Transverse colon (tissue), 4 donors: ENCODE results near the gene ITGB1. TPM values are rescaled to one million over a fixed set of nuclear protein-coding genes. Genes with fewer than 3 reads are reported as not detected.

ENCODE experiments used
- DNase-seq: peaks from one replicate; pipeline ENCODE4 v3.0.0-alpha.2; 2019
- H3K27ac ChIP-seq, 4 donors: fragments of 200-600 bp; sonication (generic); 2 replicates each; pipeline ENCODE4 v1.5.1; 2016 to 2018; ENCODE audit warnings: inconsistent platforms in 4 of 4
- H3K27me3 ChIP-seq: fragments of 200-600 bp; sonication (generic); 2 replicates; pipeline ENCODE4 v1.5.1; 2017; ENCODE audit warnings: inconsistent platforms
- H3K36me3 ChIP-seq, 4 donors: fragments of 200-600 bp; sonication (generic); 2 replicates each; pipeline ENCODE4 v1.5.1; 2017 to 2019; ENCODE audit warnings: inconsistent platforms in 4 of 4
- H3K4me1 ChIP-seq, 4 donors: fragments of 200-600 bp; sonication (generic); 2 replicates each; pipeline ENCODE4 v1.5.1; 2017 to 2020; ENCODE audit warnings: inconsistent platforms in 4 of 4
- H3K4me3 ChIP-seq, 4 donors: fragments of 200-600 bp; sonication (generic); 1 replicate in 1 of 4; 2 replicates in 3 of 4; pipeline versions ENCODE4 v1.5.1 to v1.6.1; 2017 to 2019; ENCODE audit warnings: inconsistent platforms in 4 of 4
- H3K9me3 ChIP-seq, 2 donors: fragments of 200-600 bp; sonication (generic); 2 replicates each; pipeline ENCODE4 v1.5.1; 2017 to 2019; ENCODE audit warnings: inconsistent platforms in 2 of 2
- EP300 ChIP-seq: sonication (generic); formaldehyde crosslinking; IDR thresholded peaks from one replicate; pipeline ENCODE4 v1.6.1; 2017; ENCODE audit warnings: antibody characterized with exemption, low read depth
- POLR2A ChIP-seq: fragments of 450-650 bp; IDR thresholded peaks from one replicate; pipeline ENCODE4 v1.6.1; 2016; ENCODE audit warnings: antibody characterized with exemption, mild to moderate bottlenecking, moderate library complexity
- POLR2AphosphoS5 ChIP-seq, 3 donors: sonication (generic); formaldehyde crosslinking; IDR thresholded peaks; one replicate each; pipeline ENCODE4 v1.6.1; 2016; ENCODE audit warnings: antibody characterized with exemption in 3 of 3
- WGBS, 2 donors: methylation state at CpG; one replicate each; pipeline ENCODE4 v1.1.5; 2018; ENCODE audit warnings: low coverage in 1 of 2; 5-methylcytosine and 5-hydroxymethylcytosine counted together
- in situ Hi-C, 4 donors: fragments of 200-750 bp; cut with MboI; loops; one replicate each; pipeline versions ENCODE4 v1.15.0 to v1.15.1; 2017; ENCODE audit warnings: low sequenced_read_pairs in 3 of 4, low pct_ligation_motif_present in 1 of 4, low pct_unique_long_range_greater_than_20kb in 1 of 4
- intact Hi-C: fragments of 100-400 bp; cut with DNase I; formaldehyde crosslinking; loops from one replicate; pipeline ENCODE4 v1.15.1; 2023; ENCODE audit warnings: low total_unique reads
- total RNA-seq, 4 donors: library from RNA; depleted of rRNA; stranded (reverse); fragments of >200 nt; gene quantifications; one replicate each; pipeline ENCODE4 v1.1.0, GENCODE V29; 2016
- TF ChIP-seq, protein P1 (sequence below), 5 experiments: fragments of 200-600 bp in 3 of 5; fragments of 450-650 bp in 2 of 5; sonication (generic) in 3 of 5; IDR thresholded peaks; 1 replicate in 2 of 5; 2 replicates in 3 of 5; pipeline ENCODE4 v1.5.1; 2016 to 2017; ENCODE audit warnings: antibody characterized with exemption in 5 of 5, inconsistent platforms in 3 of 5, mild to moderate bottlenecking in 2 of 5, moderate library complexity in 1 of 5

The ITGB1 gene
- total RNA-seq, 4 donors from 2014 or later = 135 to 362 (median 252) TPM

DNA sequence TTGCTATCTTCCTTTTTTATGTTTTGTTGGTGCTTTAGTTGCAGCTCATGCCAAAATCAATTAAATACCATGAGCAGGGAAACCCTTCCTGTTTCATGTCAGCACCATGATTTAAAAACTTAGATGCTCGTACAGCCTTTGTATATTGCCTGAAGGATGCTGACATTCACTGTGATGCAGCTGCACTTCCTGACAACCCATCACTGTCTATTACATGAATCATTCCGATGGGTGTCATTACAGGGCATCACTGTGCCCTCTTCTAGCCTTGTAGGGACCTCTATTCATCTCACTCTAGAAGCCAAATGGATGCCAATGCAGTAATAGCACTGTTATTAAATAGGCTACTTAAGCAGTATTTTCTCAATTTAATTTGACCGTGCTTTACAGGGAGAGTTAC lies 18.3 kb upstream of the ITGB1 start:
- WGBS, 2 donors = 81 to 84% methylated on average over 2 to 3 of the region's 3 CpGs
- H3K4me3 ChIP-seq = no peak overlapping the region
- TF ChIP-seq POLR2A (no peak), EP300 (no peak), POLR2AphosphoS5 (IDR thresholded peaks at IDR 0.05) (no peak)
- TF ChIP-seq, protein P1, sequence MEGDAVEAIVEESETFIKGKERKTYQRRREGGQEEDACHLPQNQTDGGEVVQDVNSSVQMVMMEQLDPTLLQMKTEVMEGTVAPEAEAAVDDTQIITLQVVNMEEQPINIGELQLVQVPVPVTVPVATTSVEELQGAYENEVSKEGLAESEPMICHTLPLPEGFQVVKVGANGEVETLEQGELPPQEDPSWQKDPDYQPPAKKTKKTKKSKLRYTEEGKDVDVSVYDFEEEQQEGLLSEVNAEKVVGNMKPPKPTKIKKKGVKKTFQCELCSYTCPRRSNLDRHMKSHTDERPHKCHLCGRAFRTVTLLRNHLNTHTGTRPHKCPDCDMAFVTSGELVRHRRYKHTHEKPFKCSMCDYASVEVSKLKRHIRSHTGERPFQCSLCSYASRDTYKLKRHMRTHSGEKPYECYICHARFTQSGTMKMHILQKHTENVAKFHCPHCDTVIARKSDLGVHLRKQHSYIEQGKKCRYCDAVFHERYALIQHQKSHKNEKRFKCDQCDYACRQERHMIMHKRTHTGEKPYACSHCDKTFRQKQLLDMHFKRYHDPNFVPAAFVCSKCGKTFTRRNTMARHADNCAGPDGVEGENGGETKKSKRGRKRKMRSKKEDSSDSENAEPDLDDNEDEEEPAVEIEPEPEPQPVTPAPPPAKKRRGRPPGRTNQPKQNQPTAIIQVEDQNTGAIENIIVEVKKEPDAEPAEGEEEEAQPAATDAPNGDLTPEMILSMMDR (IDR thresholded peaks at IDR 0.05) = no peak
- DNase-seq = no peak
- H3K27me3 ChIP-seq = no peaks in the 10 kb centered on the region
- no peaks in the 10 kb centered on the region for H3K9me3 ChIP-seq
- no peaks in the 10 kb centered on the region for H3K36me3 ChIP-seq
- H3K4me1 ChIP-seq = peaks cover 4 to 32% (median 26%) of the 10 kb centered on the region in 4 donors
- in situ Hi-C loops = no loop called here
- no peak overlapping the region for H3K27ac ChIP-seq
- intact Hi-C loops = no loop called here

- H3K27ac ChIP-seq = peak overlapping the region; percentile 69 to 84 (median 80)
- DNase-seq = no peak
- H3K4me3 ChIP-seq = no peak overlapping the region
- H3K36me3 ChIP-seq = no peaks in the 10 kb centered on the region
- H3K9me3 ChIP-seq = no peaks in the 10 kb centered on the region
- no peak for TF ChIP-seq POLR2A
- no peak for TF ChIP-seq EP300
- TF ChIP-seq POLR2AphosphoS5 (IDR thresholded peaks at IDR 0.05) = no peak
- TF ChIP-seq, protein P1 (IDR thresholded peaks at IDR 0.05) = no peak
- peaks cover 0 to 35% (median 16%) of the 10 kb centered on the region in 4 donors for H3K4me1 ChIP-seq
- intact Hi-C loops = no loop called here
- no peaks in the 10 kb centered on the region for H3K27me3 ChIP-seq
- in situ Hi-C loops = no loop called here
Observed at GRCh38 chr10:32972929-32973328, 14.9 kb upstream of the ITGB1 start.

- Histone ChIP-seq H3K9me3 (no peaks in the 10 kb centered on the region), H3K27me3 (no peaks in the 10 kb centered on the region), H3K4me1 (peaks cover 0 to 35% (median 16%) of the 10 kb centered on the region in 4 donors), H3K4me3 (peak overlapping the region in 1 of 4 donors; percentile 8), H3K36me3 (no peaks in the 10 kb centered on the region), H3K27ac (peak overlapping the region; percentile 69 to 84 (median 80))
- in situ Hi-C loops = no loop called here
- 48 to 58% methylated on average over 4 of the region's 4 CpGs for WGBS, 2 donors
- intact Hi-C loops = no loop called here
- TF ChIP-seq EP300 (no peak), POLR2A (no peak), POLR2AphosphoS5 (IDR thresholded peaks at IDR 0.05) (no peak)
- TF ChIP-seq, protein P1 (IDR thresholded peaks at IDR 0.05) = no peak
- no peak for DNase-seq
Observed at GRCh38 chr10:32972460-32972859, 14.4 kb upstream of the ITGB1 start.

DNA sequence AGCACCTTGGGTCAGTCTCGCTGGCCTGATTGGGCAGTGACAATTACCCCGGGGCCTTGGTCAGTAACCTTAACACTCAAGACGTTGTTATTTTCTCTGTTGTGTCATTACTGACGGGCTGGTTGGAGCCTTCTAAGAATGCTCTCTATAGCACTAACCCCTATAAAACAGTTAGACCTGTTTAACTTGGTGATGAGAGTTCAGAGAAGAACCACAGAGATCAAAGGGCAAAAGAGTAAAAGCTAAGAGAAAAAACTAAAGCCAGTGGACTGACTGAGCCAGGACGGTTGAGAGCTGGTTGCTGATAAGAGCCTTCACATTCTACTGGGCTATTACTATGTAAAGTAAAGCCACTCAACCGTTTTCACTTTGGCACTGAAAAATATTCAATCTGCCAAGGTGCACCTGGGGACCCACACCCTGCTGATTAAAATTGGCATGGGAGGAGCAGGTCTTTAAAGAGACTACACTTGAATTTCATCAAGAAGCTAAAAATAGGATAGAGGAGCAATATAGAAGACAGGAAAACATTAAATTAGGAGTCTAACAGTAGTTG lies 13.6 kb upstream of the ITGB1 start:
- DNase-seq = peak; percentile 42
- H3K27ac ChIP-seq = peak overlapping the region; percentile 69 to 84 (median 80)
- no peaks in the 10 kb centered on the region for H3K36me3 ChIP-seq
- no peaks in the 10 kb centered on the region for H3K27me3 ChIP-seq
- H3K9me3 ChIP-seq = no peaks in the 10 kb centered on the region
- peaks cover 0 to 35% (median 16%) of the 10 kb centered on the region in 4 donors for H3K4me1 ChIP-seq
- intact Hi-C loops (no loop called here), in situ Hi-C loops (no loop called here)
- H3K4me3 ChIP-seq = peak overlapping the region in 1 of 4 donors; percentile 11
- peak; percentile 26 for TF ChIP-seq POLR2A
- TF ChIP-seq, protein P1 (IDR thresholded peaks at IDR 0.05) = no peak
- WGBS, 2 donors = 30 to 37% methylated on average over 6 of the region's 6 CpGs
